ENCODE measurements around the gene MDC1. TPM values are rescaled to one million over a fixed set of nuclear protein-coding genes. Genes with fewer than 3 reads are reported as not detected.

MDC1 gene
- total RNA-seq, 1 experiment from 2014 or later, result 66.6 TPM

- intact Hi-C loops (cut with micrococcal nuclease; ENCODE audit: unreplicated experiment), result loop anchor here (1.0 to 2.0 kb wide), 4 partner anchors 12 to 22 kb away; partner anchors contain the start of gene FLOT1
- CTCF ChIA-PET, result interaction anchor here (0.6 to 2.3 kb wide), 13 partner anchors 12 to 150 kb away, joined by 3 to 36 read pairs (median 4); partner anchors contain the start of genes IER3 and VARS2
- H3K4me3 Mint-ChIP-seq (ENCODE audit: low read depth, unreplicated experiment), result peak overlapping the region; percentile 27
- H3K36me3 Mint-ChIP-seq (ENCODE audit: insufficient read depth, unreplicated experiment), result peaks cover 17% of the 10 kb centered on the region
- peaks cover 5% of the 10 kb centered on the region for H3K9me3 Mint-ChIP-seq (ENCODE audit: low read depth, unreplicated experiment)
- H3K27me3 Mint-ChIP-seq (ENCODE audit: unreplicated experiment), result no peaks in the 10 kb centered on the region
- TF ChIP-seq, protein P1, sequence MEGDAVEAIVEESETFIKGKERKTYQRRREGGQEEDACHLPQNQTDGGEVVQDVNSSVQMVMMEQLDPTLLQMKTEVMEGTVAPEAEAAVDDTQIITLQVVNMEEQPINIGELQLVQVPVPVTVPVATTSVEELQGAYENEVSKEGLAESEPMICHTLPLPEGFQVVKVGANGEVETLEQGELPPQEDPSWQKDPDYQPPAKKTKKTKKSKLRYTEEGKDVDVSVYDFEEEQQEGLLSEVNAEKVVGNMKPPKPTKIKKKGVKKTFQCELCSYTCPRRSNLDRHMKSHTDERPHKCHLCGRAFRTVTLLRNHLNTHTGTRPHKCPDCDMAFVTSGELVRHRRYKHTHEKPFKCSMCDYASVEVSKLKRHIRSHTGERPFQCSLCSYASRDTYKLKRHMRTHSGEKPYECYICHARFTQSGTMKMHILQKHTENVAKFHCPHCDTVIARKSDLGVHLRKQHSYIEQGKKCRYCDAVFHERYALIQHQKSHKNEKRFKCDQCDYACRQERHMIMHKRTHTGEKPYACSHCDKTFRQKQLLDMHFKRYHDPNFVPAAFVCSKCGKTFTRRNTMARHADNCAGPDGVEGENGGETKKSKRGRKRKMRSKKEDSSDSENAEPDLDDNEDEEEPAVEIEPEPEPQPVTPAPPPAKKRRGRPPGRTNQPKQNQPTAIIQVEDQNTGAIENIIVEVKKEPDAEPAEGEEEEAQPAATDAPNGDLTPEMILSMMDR (IDR thresholded peaks at IDR 0.05; ENCODE audit: unreplicated experiment), result peak; percentile 21
- peak; percentile 79 for DNase-seq
- H3K27ac Mint-ChIP-seq (ENCODE audit: unreplicated experiment), result peak overlapping the region; percentile 88
- peaks cover 55% of the 10 kb centered on the region for H3K4me1 Mint-ChIP-seq (ENCODE audit: low read depth, unreplicated experiment)
- TSS peak; percentile 73 for BruUV-seq (replicated peaks)
Observed at GRCh38 chr6:30763618-30764489, 46.8 kb upstream of the MDC1 start.

GRCh38 chr6:30763155-30763617, 46.1 kb upstream of the MDC1 start:
- intact Hi-C loops (cut with micrococcal nuclease; ENCODE audit: unreplicated experiment), result loop anchor here (1.0 kb wide), 1 partner anchor 11 kb away; no protein-coding TSS in a partner anchor
- no peaks in the 10 kb centered on the region for H3K27me3 Mint-ChIP-seq (ENCODE audit: unreplicated experiment)
- peaks cover 17% of the 10 kb centered on the region for H3K36me3 Mint-ChIP-seq (ENCODE audit: insufficient read depth, unreplicated experiment)
- H3K4me1 Mint-ChIP-seq (ENCODE audit: low read depth, unreplicated experiment), result peaks cover 53% of the 10 kb centered on the region
- CTCF ChIA-PET, result interaction anchor here (1.2 to 2.3 kb wide), 4 partner anchors 11 to 58 kb away, joined by 6 to 36 read pairs (median 26); no protein-coding TSS in a partner anchor
- H3K27ac Mint-ChIP-seq (ENCODE audit: unreplicated experiment), result peak overlapping the region; percentile 88
- no peak for DNase-seq
- no TSS peak for BruUV-seq (replicated peaks)
- TF ChIP-seq, protein P1 (IDR thresholded peaks at IDR 0.05; ENCODE audit: unreplicated experiment), result no peak
- peaks cover 5% of the 10 kb centered on the region for H3K9me3 Mint-ChIP-seq (ENCODE audit: low read depth, unreplicated experiment)
- peak overlapping the region; percentile 27 for H3K4me3 Mint-ChIP-seq (ENCODE audit: low read depth, unreplicated experiment)

- H3K27me3 Mint-ChIP-seq (ENCODE audit: unreplicated experiment), result no peaks in the 10 kb centered on the region
- peaks cover 26% of the 10 kb centered on the region for H3K36me3 Mint-ChIP-seq (ENCODE audit: insufficient read depth, unreplicated experiment)
- intact Hi-C loops (cut with micrococcal nuclease; ENCODE audit: unreplicated experiment), result no loop called here
- H3K27ac Mint-ChIP-seq (ENCODE audit: unreplicated experiment), result peak overlapping the region; percentile 60
- TF ChIP-seq, protein P1 (IDR thresholded peaks at IDR 0.05; ENCODE audit: unreplicated experiment), result no peak
- CTCF ChIA-PET, result interaction anchor here (0.9 kb wide), 1 partner anchor 484 kb away, joined by 3 read pairs; no protein-coding TSS in a partner anchor
- no peak overlapping the region for H3K4me3 Mint-ChIP-seq (ENCODE audit: low read depth, unreplicated experiment)
- peaks cover 5% of the 10 kb centered on the region for H3K9me3 Mint-ChIP-seq (ENCODE audit: low read depth, unreplicated experiment)
- no peak for DNase-seq
- H3K4me1 Mint-ChIP-seq (ENCODE audit: low read depth, unreplicated experiment), result peaks cover 55% of the 10 kb centered on the region
- BruUV-seq (replicated peaks), result no TSS peak
Observed at GRCh38 chr6:30761791-30762429, 44.8 kb upstream of the MDC1 start.

- DNase-seq, result no peak
- Mint-ChIP-seq H3K36me3 (ENCODE audit: insufficient read depth, unreplicated experiment) (peaks cover 28% of the 10 kb centered on the region), H3K27me3 (ENCODE audit: unreplicated experiment) (no peaks in the 10 kb centered on the region), H3K4me3 (ENCODE audit: low read depth, unreplicated experiment) (no peak overlapping the region), H3K4me1 (ENCODE audit: low read depth, unreplicated experiment) (peaks cover 47% of the 10 kb centered on the region), H3K9me3 (ENCODE audit: low read depth, unreplicated experiment) (peaks cover 5% of the 10 kb centered on the region), H3K27ac (ENCODE audit: unreplicated experiment) (peak overlapping the region; percentile 60)
- no TSS peak for BruUV-seq (replicated peaks)
- intact Hi-C loops (cut with micrococcal nuclease; ENCODE audit: unreplicated experiment), result no loop called here
- CTCF ChIA-PET, result interaction anchor here (0.7 kb wide), 1 partner anchor 20 kb away, joined by 3 read pairs; no protein-coding TSS in a partner anchor
- TF ChIP-seq, protein P1 (IDR thresholded peaks at IDR 0.05; ENCODE audit: unreplicated experiment), result no peak
Observed at GRCh38 chr6:30760549-30760948, 43.5 kb upstream of the MDC1 start.
